GM18868 (cell line): Measurements from ENCODE around the gene TMEM191C.
"Not testable (repeated sequence)": the region's sequence is repeated elsewhere in the genome, so short reads cannot be mapped to it uniquely, and the experiment has no call there.

Source experiments
- ATAC-seq: cut with Tn5 transposase; IDR thresholded peaks from one replicate; pipeline ENCODE4 v1.9.1; 2021; ENCODE audit warnings: mild to moderate bottlenecking, moderate library complexity; ENCODE audit not compliant: unreplicated experiment

The TMEM191C gene

GRCh38 chr22:21445437-21446127, 21.6 kb upstream of the TMEM191C start:
- no peak for ATAC-seq

- ATAC-seq, result no peak
These were observed 20.9 kb upstream of the TMEM191C start for GRCh38 chr22:21446128-21446826.

- ATAC-seq, result no peak
These were observed 20.1 kb upstream of the TMEM191C start for GRCh38 chr22:21446827-21447690.

GRCh38 chr22:21447694-21448402, 19.3 kb upstream of the TMEM191C start:
- ATAC-seq, result no peak

- no peak for ATAC-seq
These were observed 18.4 kb upstream of the TMEM191C start for GRCh38 chr22:21448627-21449416.

- no peak for ATAC-seq
These were observed 17.5 kb upstream of the TMEM191C start for GRCh38 chr22:21449531-21450319.

- ATAC-seq, result no peak
These were observed 16.8 kb upstream of the TMEM191C start for GRCh38 chr22:21450320-21450831.

- no peak for ATAC-seq
These were observed 16.3 kb upstream of the TMEM191C start for GRCh38 chr22:21450858-21451353.

- no peak for ATAC-seq
These were observed 15.4 kb upstream of the TMEM191C start for GRCh38 chr22:21451545-21452520.

- not testable (repeated sequence) for ATAC-seq
These were observed 14.5 kb upstream of the TMEM191C start for GRCh38 chr22:21452666-21453065.

- ATAC-seq, result not testable (repeated sequence)
These were observed 12.2 kb upstream of the TMEM191C start for GRCh38 chr22:21454998-21455333.

GRCh38 chr22:21455334-21456089, 11.7 kb upstream of the TMEM191C start:
- ATAC-seq, result no peak

- ATAC-seq, result no peak
These were observed 10.0 kb upstream of the TMEM191C start for GRCh38 chr22:21457023-21457787.

GRCh38 chr22:21462672-21463071, 4.5 kb upstream of the TMEM191C start:
- ATAC-seq, result not testable (repeated sequence)

GRCh38 chr22:21468194-21469096, 1.3 kb downstream of the TMEM191C start:
- peak; percentile 82 for ATAC-seq
